GM12878 (cell line): Measurements from ENCODE around the gene UCHL5. TPM values are rescaled to one million over a fixed set of nuclear protein-coding genes. Genes with fewer than 3 reads are reported as not detected.
A peak's percentile ranks its signal among the peaks of the same experiment; 100 is the strongest.

ENCODE experiments used
- ATAC-seq: fragments of 200-7000 bp; cut with Tn5 transposase; 3 replicates; pipeline ENCODE4 v1.9.1; 2020; ENCODE audit warnings: mild to moderate bottlenecking, moderate library complexity
- BruUV-seq: library from RNA; stranded (reverse); fragments of 400-500 nt; replicated peaks from 2 replicates; lab custom pipeline; 2021; lab: Mats Ljungman, UMichigan
- CTCF ChIA-PET: fragments of 300-600 bp; sonication (Branson Sonifier 250); formaldehyde crosslinking; extraction: SDS; loops from one replicate; lab custom pipeline; 2021; ENCODE audit warnings: inconsistent platforms; lab: Yijun Ruan, JAX
- POLR2A ChIA-PET: fragments of 350-600 bp; formaldehyde crosslinking; extraction: SDS; loops from one replicate; lab custom pipeline; 2021; ENCODE audit warnings: inconsistent platforms; lab: Charles Lee
- RAD21 ChIA-PET: fragments of 300-600 bp; sonication (Branson Sonifier 250); formaldehyde crosslinking; loops from one replicate; lab custom pipeline; 2023; ENCODE audit warnings: antibody characterized with exemption; ENCODE audit not compliant: unreplicated experiment; lab: Charles Lee
- SMC1A ChIA-PET: fragments of 300-600 bp; sonication (Branson Sonifier 250); formaldehyde crosslinking; loops from one replicate; lab custom pipeline; 2023; ENCODE audit not compliant: unreplicated experiment, uncharacterized antibody; lab: Charles Lee
- DNase-seq: peaks from one replicate; pipeline ENCODE4 v3.0.0-alpha.2; 2011; ENCODE audit warnings: low read depth, low spot score
- FAIRE-seq: peaks from 3 replicates; lab custom pipeline; 2011; peaks lifted over from hg19 to GRCh38; lab: Jason Lieb, UNC
- H2AFZ ChIP-seq: 2 replicates; pipeline ENCODE4 v1.6.0; 2011; ENCODE audit warnings: low read depth, low read length, control low read depth; ENCODE audit not compliant: control insufficient read depth
- H3K27ac ChIP-seq: 2 replicates; pipeline ENCODE4 v1.5.1; 2011; ENCODE audit warnings: control low read depth; ENCODE audit not compliant: control insufficient read depth, insufficient read depth
- H3K27me3 ChIP-seq, 2 experiments: replicated peaks in 1 of 2; 2 replicates each; pipeline versions ENCODE4 v1.6.0 to v1.6.1; 2011; ENCODE audit warnings: low read length in 1 of 2; ENCODE audit not compliant: control insufficient read depth in 2 of 2, insufficient read depth in 2 of 2
- H3K36me3 ChIP-seq, 2 experiments: 2 replicates each; pipeline ENCODE4 v1.5.1; 2011; ENCODE audit warnings: low read length in 1 of 2; ENCODE audit not compliant: control insufficient read depth in 2 of 2, insufficient read depth in 2 of 2
- H3K4me1 ChIP-seq: 2 replicates; pipeline ENCODE4 v1.6.1; 2011; ENCODE audit warnings: mild to moderate bottlenecking, low read length, moderate library complexity, mixed read lengths; ENCODE audit not compliant: control insufficient read depth, insufficient read depth
- H3K4me2 ChIP-seq: 2 replicates; pipeline ENCODE4 v1.6.0; 2011; ENCODE audit warnings: control low read depth; ENCODE audit not compliant: control insufficient read depth, insufficient read depth
- H3K4me3 ChIP-seq: fragments of 200-600 bp; sonication (generic); 2 replicates; pipeline ENCODE4 v1.5.1; 2016
- H3K79me2 ChIP-seq: 2 replicates; pipeline ENCODE4 v1.6.0; 2011; ENCODE audit warnings: low read length; ENCODE audit not compliant: control insufficient read depth, insufficient read depth
- H3K9ac ChIP-seq: 2 replicates; pipeline ENCODE4 v1.8.0; 2011; ENCODE audit warnings: low read length, control low read depth, mixed read lengths; ENCODE audit not compliant: control insufficient read depth, insufficient read depth
- H3K9me3 ChIP-seq: replicated peaks from 3 replicates; pipeline ENCODE4 v1.5.1; 2011; ENCODE audit warnings: mild to moderate bottlenecking, low read length; ENCODE audit not compliant: control insufficient read depth, insufficient read depth
- H4K20me1 ChIP-seq: 2 replicates; pipeline ENCODE4 v1.6.0; 2011; ENCODE audit not compliant: control insufficient read depth, insufficient read depth
- BCL11A ChIP-seq: IDR thresholded peaks from 2 replicates; pipeline ENCODE4 v1.6.1; 2011; ENCODE audit warnings: low read depth, low read length
- E2F4 ChIP-seq: IDR thresholded peaks from 2 replicates; pipeline ENCODE4 v1.6.1; 2012; ENCODE audit warnings: low read depth, low read length, improper control_type of control experiment
- E4F1 ChIP-seq: fragments of 450-650 bp; IDR thresholded peaks from 2 replicates; pipeline ENCODE4 v1.6.1; 2018; ENCODE audit warnings: borderline replicate concordance, mild to moderate bottlenecking; ENCODE audit not compliant: partially characterized antibody
- JUND ChIP-seq: IDR thresholded peaks from 2 replicates; pipeline ENCODE4 v1.6.1; 2012; ENCODE audit warnings: low read depth, mild to moderate bottlenecking, low read length, improper control_type of control experiment, moderate library complexity
- NBN ChIP-seq: fragments of 450-650 bp; IDR thresholded peaks from 2 replicates; pipeline ENCODE4 v1.6.1; 2016
- PML ChIP-seq: IDR thresholded peaks from 2 replicates; pipeline ENCODE4 v1.6.1; 2012; ENCODE audit warnings: low read length, inconsistent platforms
- RAD51 ChIP-seq: fragments of 450-650 bp; IDR thresholded peaks from 2 replicates; pipeline ENCODE4 v1.6.1; 2016; ENCODE audit warnings: moderate library complexity, mild to moderate bottlenecking, inconsistent platforms
- SIN3A ChIP-seq: IDR thresholded peaks from 2 replicates; pipeline ENCODE4 v1.6.1; 2012; ENCODE audit warnings: low read depth, low read length, improper control_type of control experiment
- SMAD1 ChIP-seq: fragments of 450-650 bp; IDR thresholded peaks from 2 replicates; pipeline ENCODE4 v1.6.1; 2018; ENCODE audit warnings: mild to moderate bottlenecking, low read depth; ENCODE audit not compliant: partially characterized antibody
- STAT3 ChIP-seq: IDR thresholded peaks from 2 replicates; pipeline ENCODE4 v1.6.1; 2011; ENCODE audit warnings: low read depth, low read length, improper control_type of control experiment
- USF2 ChIP-seq: IDR thresholded peaks from 2 replicates; pipeline ENCODE4 v1.6.1; 2011; ENCODE audit warnings: low read depth, low read length, improper control_type of control experiment, borderline replicate concordance
- WGBS: methylation state at CpG from one replicate; pipeline ENCODE4 v1.1.6; 2016; ENCODE audit warnings: low lambda C conversion rate; ENCODE audit not compliant: insufficient replicate concordance, insufficient coverage; ENCODE audit errors: missing lambda C conversion rate; 5-methylcytosine and 5-hydroxymethylcytosine counted together
- in situ Hi-C: fragments of 300-500 bp; cut with MboI; formaldehyde crosslinking; loops from 9 replicates; pipeline ENCODE4 v1.14.3; 2018; ENCODE audit warnings: mixed read lengths
- intact Hi-C: fragments of 100-400 bp; cut with micrococcal nuclease; formaldehyde crosslinking; loops from one replicate; pipeline ENCODE4 v1.14.2; 2022; ENCODE audit not compliant: unreplicated experiment
- polyA plus RNA-seq, 11 experiments: library from polyadenylated mRNA; depleted of rRNA in 4 of 11; unstranded in 6 of 11; stranded (reverse) in 5 of 11; fragments of >200 nt; fragmentation: Nextera tagmentation in 4 of 11; fragmentation: Illumina TruSeq in 1 of 11; extraction: Ambion mirVana in 4 of 11; extraction: Trizol in 1 of 11; gene quantifications; 1 replicate in 1 of 11; 2 replicates in 10 of 11; pipeline versions ENCODE4 v1.2.1 to v1.2.3, GENCODE V29; 2011 to 2016; ENCODE audit warnings: inconsistent platforms in 2 of 11, missing spikeins in 2 of 11, low read depth in 1 of 11
- total RNA-seq, 4 experiments: library from RNA; depleted of rRNA in 3 of 4; stranded (reverse); fragments of >200 nt in 3 of 4; fragmentation: Illumina TruSeq in 1 of 4; extraction: Trizol in 1 of 4; gene quantifications; 2 replicates each; pipeline versions ENCODE4 v1.2.1 to v1.2.3, GENCODE V29; 2013 to 2021

Gene UCHL5
- total and polyA plus RNA-seq, 10 of the 15 experiments (the other 5 are each of a cell fraction or from before 2014, with no cell fraction given) = 30.1 to 179 (median 60.1) TPM

GRCh38 chr1:193060938-193061337 lies 1.8 kb upstream of the UCHL5 start:
- in situ Hi-C loops (no loop called here), intact Hi-C loops (no loop called here)
- ChIA-PET RAD21 (interaction anchor here (1.0 kb wide), 1 partner anchor 43 kb away, joined by 3 read pairs; no protein-coding TSS in a partner anchor), POLR2A (interaction anchor here (0.5 to 1.0 kb wide), 2 partner anchors 43 to 47 kb away, joined by 3 to 4 read pairs; no protein-coding TSS in a partner anchor), SMC1A (interaction anchor here (1.3 kb wide), 1 partner anchor 41 kb away, joined by 4 read pairs; no protein-coding TSS in a partner anchor), CTCF (interaction anchor here (0.7 to 2.7 kb wide), 2 partner anchors 10 to 1343 kb away, joined by 4 to 15 read pairs; no protein-coding TSS in a partner anchor)
- Histone ChIP-seq H3K79me2 (peaks cover 97% of the 10 kb centered on the region), H3K4me1 (peaks cover 30% of the 10 kb centered on the region), H2AFZ (no peak overlapping the region), H3K4me3 (peak overlapping the region; percentile 80), H3K27ac (peak overlapping the region; percentile 95), H3K4me2 (peak overlapping the region; percentile 66), H4K20me1 (no peaks in the 10 kb centered on the region), H3K27me3 (no peaks in the 10 kb centered on the region), H3K9me3 (no peaks in the 10 kb centered on the region; the same call in 1 of the 3 replicates), H3K9ac (peak overlapping the region; percentile 98), H3K36me3 (peaks cover 0 to 4% of the 10 kb centered on the region in 2 experiments; a peak in 2 of 4 replicates)
- DNase-seq = no peak
- no peak for ATAC-seq
- no TSS peak for BruUV-seq
- no peak for FAIRE-seq
- TF ChIP-seq BCL11A = no peak
- TF ChIP-seq RAD51 = peak; percentile 70
- WGBS = 2% methylated on average over 2 of the region's 2 CpGs

- Histone ChIP-seq H2AFZ (no peak overlapping the region), H3K27ac (peak overlapping the region; percentile 95), H4K20me1 (no peaks in the 10 kb centered on the region), H3K4me2 (peak overlapping the region; percentile 66; the same call in 1 of the 2 replicates), H3K36me3 (peaks cover 0 to 4% of the 10 kb centered on the region in 2 experiments; a peak in 2 of 4 replicates), H3K79me2 (peaks cover 98% of the 10 kb centered on the region), H3K4me1 (peaks cover 30% of the 10 kb centered on the region), H3K27me3 (no peaks in the 10 kb centered on the region), H3K4me3 (peak overlapping the region; percentile 80), H3K9me3 (no peaks in the 10 kb centered on the region; the same call in 1 of the 3 replicates), H3K9ac (peak overlapping the region; percentile 98)
- intact Hi-C loops = no loop called here
- ATAC-seq (no peak), DNase-seq (no peak), FAIRE-seq (peak; percentile 41)
- ChIA-PET RAD21 (interaction anchor here (1.0 kb wide), 1 partner anchor 44 kb away, joined by 3 read pairs; no protein-coding TSS in a partner anchor), SMC1A (interaction anchor here (1.3 kb wide), 1 partner anchor 41 kb away, joined by 4 read pairs; no protein-coding TSS in a partner anchor), CTCF (interaction anchor here (0.7 to 2.7 kb wide), 2 partner anchors 10 to 1344 kb away, joined by 4 to 15 read pairs; no protein-coding TSS in a partner anchor), POLR2A (interaction anchor here (1.0 kb wide), 1 partner anchor 47 kb away, joined by 3 read pairs; no protein-coding TSS in a partner anchor)
- no TSS peak for BruUV-seq
- in situ Hi-C loops = no loop called here
- 0% methylated on average over 4 of the region's 4 CpGs for whole genome bisulfite sequencing
- TF ChIP-seq SMAD1 = no peak
- TF ChIP-seq SIN3A = no peak
- TF ChIP-seq NBN = no peak
- no peak for TF ChIP-seq E4F1
- no peak for TF ChIP-seq E2F4
- no peak for TF ChIP-seq USF2
- TF ChIP-seq JUND = no peak
- no peak for TF ChIP-seq STAT3
- TF ChIP-seq PML = no peak
Measured at GRCh38 chr1:193060406-193060805, 1.2 kb upstream of the UCHL5 start.
